ENCODE results near the gene BRAT1.
"Not testable (repeated sequence)": the region's sequence is repeated elsewhere in the genome, so short reads cannot be mapped to it uniquely, and the experiment has no call there.

The BRAT1 gene

DNA sequence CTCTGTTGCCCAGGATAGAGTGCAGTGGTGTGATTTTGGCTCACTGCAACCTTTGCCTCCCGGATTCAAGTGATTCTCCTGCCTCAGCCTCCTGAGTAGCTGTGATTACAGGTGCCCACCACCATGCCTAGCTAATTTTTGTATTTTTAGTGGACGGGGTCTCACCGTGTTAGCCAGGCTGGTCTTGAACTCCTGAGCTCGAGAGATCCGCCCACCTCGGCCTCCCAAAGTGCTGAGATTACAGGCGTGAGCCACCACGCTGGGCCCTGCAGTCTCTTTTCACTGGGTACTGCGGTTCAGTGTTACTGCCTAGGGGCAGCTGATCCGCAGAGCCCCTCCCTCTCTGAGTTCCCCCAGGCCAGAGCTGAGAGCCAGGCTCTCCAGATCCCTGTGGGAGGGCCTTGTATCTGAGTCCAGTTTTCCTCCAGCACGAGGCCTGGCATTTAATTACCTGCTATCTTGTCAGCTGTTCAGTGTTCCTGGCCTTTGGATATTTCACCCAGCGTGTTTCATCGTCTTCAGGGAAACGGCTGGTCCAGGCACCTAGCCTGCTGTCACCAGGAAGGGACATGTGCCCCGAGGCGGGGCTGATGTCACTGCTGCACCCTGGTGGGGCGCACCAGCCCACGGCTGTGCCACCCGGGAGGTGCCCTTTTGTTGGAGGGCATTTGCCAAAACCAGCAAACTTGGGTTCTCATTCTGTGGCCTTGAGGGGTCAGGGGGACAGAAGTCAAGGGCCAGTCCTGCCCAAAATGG is 19.3 kb downstream of the BRAT1 start:
- not testable (repeated sequence) for DNase-seq (ENCODE audit: low spot score)

DNA sequence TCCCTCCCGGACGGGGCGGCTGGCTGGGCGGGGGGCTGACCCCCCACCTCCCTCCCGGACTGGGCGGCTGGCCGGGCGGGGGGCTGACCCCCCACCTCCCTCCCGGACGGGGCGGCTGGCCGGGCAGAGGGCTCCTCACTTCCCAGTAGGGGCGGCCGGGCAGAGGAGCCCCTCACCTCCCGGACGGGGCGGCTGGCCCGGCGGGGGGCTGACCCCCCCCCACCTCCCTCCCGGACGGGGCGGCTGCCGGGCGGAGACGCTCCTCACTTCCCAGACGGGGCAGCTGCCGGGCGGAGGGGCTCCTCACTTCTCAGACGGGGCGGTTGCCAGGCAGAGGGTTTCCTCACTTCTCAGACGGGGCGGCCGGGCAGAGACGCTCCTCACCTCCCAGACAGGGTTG is 21.1 kb downstream of the BRAT1 start:
- DNase-seq (ENCODE audit: low spot score): not testable (repeated sequence)

DNA sequence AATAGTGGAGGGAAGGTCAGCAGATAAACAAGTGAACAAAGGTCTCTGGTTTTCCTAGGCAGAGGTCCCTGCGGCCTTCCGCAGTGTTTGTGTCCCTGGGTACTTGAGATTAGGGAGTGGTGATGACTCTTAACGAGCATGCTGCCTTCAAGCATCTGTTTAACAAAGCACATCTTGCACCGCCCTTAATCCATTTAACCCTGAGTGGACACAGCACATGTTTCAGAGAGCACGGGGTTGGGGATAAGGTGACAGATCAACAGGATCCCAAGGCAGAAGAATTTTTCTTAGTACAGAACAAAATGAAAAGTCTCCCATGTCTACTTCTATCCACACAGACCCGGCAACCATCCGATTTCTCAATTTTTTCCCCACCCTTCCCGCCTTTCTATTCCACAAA is 21.8 kb downstream of the BRAT1 start:
- not testable (repeated sequence) for DNase-seq (ENCODE audit: low spot score)

DNA sequence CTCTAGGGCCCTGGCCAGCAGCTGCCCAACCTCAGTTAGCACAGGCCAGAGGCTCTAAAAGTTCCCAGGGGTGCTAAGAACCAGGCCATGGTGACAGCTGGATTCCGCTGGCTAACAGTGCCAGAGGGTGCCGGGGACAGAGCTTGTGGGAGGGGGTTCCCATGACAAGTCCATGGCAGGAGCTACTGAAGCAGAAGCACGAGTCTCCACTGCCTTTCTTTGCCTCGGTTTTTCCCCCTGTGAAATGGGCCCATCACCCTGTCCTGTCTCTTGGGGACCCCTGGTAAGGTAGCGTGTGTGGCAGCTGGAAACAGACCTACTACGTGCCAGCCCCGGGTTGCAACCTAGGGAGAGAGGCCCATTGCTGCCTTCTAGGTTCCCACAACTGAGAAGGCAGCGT is 22.5 kb downstream of the BRAT1 start:
- not testable (repeated sequence) for DNase-seq (ENCODE audit: low spot score)

DNA sequence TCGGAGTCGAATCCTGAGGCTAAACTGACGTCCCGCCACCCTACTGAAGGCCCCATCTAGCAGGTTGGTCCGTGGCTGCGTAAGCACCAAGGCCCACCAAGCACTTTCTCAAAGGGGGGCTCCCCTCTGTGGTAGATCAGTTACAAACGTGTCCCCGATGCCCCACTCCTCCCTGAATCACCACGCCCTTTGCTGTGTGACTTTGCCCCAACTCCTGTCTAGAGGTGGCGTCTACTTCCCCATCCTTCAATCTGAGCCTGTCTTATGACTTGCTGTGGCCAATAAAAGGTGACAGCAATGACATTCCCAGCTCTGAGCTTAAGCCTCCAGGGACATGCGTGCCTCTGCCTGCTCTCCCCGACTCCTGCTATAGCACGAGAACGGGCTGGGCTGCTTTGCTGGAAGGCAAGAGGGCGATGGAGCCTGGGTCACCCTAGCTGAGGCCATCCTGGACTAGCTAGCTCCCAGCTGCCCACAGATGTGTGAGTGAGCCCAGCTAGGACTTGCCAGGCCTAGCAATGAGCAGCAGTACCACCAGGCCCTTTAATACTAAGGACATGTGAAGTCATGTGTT is 23.0 kb downstream of the BRAT1 start:
- DNase-seq (ENCODE audit: low spot score): not testable (repeated sequence)

DNA sequence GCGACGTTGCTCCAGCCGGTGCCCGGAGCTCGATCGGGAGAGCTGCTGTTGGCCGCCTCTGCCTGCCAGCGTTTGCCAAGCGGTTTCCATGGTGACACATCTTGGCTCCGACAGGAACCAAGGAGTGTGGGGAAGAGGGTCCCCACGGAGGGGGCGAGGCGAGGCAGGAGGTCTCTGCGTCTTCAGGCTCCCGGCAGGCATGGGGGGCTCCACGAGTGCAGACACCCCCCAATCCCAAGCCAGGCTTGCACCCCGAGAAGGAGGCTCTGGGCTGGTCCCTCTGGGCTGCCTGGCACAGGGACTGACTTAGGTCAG is 23.6 kb downstream of the BRAT1 start:
- not testable (repeated sequence) for DNase-seq (ENCODE audit: low spot score)

DNA sequence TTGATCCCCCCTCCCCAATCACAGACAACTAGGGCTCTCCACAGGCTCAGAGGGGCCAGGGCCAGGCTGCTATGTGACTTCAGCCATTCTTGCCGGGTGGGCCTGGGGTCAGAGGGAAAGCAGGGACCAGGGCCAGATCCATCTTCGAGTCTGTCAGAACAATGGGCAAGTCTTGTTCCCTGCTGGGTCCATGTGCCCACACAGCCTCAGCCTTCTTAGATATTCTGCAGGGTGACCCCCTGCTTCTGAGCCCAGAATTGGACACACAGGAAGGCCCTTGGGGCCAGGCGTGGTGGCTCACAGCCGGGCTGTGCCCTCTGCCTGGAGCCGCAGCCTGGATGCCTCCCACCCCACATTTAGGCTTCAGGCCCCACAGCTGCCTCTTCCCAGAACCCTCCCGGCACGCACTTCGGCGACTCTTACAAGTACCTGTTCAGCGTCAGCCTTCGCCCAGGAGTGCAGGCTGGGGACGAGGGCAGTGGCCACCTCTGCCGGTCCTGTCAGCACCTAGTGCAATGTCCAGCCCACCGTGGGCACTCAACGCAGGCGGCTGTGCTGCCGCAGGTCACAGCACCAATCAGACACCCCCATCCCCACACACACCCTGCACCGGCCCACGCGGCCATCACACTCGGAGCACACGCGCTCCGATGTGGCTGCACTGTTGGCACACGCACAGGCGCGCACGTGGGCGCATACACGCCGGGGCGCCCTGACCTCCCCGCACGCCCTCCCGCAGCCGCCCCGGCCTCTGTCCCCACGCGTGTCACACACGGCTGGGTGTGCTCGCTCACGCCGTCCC is 24.1 kb downstream of the BRAT1 start:
- DNase-seq (ENCODE audit: low spot score): not testable (repeated sequence)

DNA sequence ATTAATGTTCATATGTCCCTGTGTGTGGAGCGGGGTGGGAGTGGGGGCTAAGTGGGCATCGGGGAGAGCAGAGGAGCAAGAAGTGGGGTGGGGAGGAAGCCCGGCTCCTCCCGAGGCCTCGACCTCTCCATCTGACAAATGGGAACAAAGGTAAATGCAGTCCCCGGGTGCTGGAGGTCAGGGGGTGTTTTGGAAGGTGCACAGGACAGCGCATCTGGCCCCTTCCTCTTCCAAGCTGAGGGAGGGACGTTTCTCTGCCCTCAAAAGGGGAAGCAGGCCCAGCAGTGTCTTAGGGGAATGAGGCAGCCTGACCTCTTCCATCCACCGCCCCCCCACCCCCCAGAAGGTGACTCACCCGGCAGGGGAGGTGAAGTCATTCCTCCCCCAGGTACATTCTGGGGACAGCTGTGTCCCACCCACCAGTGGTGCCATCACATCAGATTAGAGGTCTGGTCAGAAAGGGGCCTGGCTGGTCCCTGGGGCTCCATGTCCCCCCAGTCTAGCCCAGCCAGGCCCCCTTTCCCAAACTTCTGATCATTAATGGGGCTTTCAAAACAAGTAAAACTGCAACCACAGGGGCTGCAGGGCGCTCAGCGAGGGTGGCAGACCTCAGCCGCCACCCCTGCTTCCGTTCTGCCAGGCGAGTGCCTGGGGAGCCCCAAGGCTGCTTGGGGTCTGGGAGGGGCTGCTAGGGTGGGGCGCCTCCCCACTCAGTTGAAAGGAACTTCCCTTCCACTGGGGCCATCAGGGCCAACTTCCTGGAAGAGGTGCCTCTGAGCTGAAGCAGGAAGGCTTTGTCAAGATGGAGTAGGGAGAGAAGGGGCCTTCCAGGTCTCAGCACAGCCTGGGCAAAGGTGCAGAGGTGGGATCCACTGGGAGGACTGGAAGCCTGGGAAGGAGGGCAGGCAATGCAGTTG is 25.0 kb downstream of the BRAT1 start:
- DNase-seq (ENCODE audit: low spot score): no peak

DNA sequence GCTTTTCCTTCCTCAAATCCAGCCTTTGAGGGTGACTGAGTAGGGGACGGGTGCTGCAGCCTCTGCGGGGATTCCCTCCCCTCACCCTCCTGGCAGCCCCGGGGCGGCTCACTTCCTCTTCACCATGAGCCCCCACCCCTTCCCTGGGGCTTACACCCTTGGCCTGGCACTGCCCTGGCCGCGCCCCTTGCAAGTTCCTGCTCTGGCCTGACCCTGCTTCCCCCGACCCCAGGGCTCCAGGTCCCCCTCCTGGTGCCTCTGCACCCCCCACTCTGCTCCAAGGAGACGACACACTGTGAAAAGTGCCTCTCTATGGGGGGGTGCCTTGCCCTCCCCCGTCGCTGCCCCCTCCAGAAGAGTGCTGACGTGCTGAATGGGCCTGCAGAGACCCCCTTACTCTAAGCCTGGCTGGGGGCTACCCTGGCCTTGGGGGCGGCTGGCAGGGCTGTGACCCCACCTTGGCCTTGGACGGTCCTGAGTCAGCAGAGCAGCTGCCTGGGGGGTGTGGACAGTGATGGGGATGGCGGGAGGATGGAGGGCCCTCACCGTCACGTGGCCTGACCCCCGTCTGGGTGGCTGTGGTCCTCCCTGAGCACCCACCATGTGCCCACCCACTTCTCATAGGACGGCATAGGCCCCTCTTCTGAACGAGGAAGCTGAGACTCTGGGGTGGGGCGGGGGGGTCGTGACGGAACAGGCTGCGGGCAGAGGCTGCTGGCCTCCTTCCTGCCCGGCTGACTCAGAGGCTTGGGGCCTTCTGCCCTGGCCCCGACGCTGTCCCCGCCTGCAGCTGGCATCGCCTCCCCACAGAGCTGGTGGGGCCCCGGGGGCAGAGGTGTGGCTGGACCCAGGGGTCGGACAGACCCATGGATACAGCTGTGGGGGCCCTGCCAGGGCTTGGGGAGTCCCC is 25.9 kb downstream of the BRAT1 start:
- no peak for DNase-seq (ENCODE audit: low spot score)

DNA sequence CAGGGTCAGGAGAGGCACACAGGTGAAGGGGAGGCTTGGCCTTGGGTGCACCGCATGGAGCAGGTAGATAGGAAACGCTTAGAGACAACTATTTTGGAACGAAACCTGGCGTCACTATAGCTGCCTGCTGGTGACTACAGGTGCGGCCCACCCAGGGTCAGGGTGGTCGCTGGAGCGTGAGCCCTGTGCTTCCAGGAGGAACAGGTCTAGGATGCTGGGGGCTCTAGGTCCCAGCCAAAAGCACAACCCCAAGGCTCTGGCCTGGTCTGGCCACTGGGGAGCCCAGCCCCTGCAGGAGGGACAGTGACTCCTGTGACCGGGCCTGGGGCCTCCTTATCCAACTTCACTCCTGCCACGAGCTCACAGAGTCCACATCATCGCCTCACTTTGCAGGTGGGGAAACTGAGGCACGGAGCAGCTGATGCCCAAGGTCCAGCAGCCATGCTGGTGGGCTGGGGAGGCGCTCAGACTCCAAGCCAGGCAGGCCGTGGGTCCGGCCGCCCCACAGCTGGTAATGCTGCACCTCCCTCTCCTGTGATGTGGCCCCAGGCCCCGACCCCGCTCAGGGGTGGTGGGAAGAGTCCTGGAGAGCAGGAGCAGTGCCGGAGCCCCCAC is 26.7 kb downstream of the BRAT1 start:
- no peak for DNase-seq (ENCODE audit: low spot score)

DNA sequence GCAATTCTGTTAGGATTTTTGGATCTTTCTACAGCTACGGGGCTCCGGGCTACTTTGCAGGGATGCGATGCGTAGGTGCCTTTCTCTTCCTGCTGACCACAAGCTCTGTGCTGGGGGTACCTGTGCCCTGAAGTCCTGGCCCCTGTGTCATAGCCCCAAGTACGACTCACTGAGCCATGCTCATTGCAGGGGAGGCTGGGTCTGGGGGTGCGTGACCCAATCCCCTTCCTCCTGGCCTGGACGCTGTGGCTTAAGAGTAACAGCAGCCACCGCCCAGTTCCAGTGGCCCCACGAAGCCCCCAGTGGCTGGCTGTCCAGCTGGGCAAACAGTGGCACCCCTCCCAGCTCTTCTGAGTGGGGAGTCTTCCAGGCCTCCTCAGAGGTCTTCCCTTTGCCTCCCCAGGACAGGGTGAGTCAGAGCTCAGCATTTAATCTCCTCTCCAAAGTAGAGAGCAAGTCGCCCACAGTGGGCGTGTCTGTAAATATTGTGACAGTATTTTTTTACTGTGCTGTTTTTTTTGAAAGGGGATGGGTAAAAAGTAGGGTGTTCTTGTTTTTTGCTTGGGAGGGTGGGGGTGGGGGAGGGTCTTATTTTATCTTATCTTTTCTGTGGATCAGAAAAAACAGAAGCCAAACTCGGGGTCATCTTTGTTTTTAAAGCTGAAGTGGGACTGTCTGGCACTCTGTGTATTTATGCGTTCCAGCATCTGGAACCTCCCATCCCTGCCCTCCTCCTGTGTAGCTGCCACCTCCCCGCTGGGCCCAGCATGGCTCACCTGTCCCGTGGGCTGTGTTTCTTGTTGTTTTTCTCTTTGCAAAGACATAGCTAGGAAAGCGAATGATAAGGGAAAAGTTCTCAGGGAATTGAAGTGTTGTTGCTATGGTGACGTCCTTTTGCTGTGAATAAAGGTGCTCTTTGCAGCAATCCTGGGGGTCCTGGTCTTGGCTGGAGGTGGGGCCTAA is 27.5 kb downstream of the BRAT1 start:
- no peak for DNase-seq (ENCODE audit: low spot score)

DNA sequence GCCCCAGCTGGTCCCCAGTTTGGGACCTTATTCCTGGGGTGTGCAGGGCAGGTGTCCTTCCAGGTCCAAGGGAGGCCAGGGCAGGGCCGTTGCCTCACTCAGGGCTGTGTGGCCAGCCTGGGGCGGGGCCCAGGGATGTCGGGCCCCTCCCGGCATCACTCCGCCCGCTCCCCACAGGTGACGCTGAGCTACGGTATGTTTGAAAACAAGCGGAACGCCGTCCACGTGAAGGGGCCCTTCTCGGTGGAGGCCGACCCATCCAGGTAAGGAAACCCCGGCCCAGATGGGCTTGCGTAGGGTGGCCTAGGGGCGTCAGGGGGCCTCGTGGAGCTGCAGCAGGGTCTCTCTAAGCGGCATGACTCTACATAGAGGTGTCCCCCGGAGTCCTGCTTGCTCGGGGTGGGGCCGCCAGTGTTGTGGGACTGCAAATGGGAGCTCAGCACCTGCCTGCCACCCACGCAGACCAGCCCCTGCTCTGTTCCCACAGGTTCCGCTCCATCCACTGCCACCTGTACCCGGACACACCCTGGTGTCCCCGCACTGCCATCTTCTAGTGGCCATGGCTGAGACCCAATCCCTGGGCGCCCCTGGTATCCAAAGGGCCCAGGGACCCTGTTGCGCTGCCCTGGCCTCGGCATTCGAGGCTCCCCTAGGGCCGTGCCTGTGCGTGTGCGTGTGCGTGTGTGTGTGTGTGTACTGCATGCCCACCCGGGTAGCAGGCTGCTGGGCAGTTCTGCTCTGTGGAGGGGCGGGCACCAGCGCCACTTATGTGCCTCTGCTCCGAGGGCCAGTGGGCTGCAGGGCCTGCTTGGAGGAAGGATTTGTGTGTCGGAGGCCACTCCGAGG is 28.4 kb downstream of the BRAT1 start:
- no peak for DNase-seq (ENCODE audit: low spot score)

DNA sequence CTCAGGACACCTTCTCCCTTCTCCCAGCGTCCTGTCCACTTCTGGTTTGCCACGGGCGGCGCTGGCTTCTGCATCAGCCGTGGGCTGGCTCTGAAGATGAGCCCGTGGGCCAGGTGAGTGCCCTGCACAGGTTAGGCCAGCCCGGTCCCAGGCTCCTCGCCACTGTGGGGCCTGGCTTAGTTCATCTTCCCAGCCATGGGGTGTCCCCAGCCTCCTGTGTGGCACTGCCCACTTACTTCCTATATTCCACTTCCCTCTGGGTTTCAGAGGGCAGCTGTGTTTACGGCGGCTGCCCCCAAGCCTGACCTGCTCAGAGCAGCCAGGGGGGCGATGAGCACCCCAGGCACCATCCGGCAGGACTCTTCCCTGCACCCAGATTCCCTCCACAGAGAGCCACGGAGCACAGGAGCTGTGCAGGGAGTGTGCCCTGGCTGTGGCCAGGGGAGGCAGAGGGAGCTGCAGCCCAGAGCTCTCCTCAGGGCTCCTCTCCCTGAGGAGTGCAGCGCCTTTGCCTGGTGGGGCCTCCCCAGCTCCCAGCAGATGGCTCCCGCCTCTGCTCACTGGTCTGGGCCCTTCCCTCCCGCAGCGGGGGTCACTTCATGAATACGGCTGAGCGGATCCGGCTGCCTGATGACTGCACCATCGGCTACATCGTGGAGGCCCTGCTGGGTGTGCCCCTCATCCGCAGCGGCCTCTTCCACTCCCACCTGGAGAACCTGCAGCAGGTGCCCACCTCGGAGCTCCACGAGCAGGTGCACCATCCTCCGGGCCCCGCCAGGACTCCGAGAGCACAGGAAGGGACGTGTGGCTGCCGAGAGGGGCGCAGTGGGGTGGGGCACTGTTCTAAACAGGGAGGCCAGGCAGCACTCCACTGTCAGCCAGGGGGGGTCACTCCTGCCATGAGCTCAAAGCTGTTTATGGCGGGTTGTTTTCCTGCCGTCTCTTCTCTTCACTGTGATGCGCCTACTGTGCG is 29.4 kb downstream of the BRAT1 start:
- DNase-seq (ENCODE audit: low spot score): no peak

DNA sequence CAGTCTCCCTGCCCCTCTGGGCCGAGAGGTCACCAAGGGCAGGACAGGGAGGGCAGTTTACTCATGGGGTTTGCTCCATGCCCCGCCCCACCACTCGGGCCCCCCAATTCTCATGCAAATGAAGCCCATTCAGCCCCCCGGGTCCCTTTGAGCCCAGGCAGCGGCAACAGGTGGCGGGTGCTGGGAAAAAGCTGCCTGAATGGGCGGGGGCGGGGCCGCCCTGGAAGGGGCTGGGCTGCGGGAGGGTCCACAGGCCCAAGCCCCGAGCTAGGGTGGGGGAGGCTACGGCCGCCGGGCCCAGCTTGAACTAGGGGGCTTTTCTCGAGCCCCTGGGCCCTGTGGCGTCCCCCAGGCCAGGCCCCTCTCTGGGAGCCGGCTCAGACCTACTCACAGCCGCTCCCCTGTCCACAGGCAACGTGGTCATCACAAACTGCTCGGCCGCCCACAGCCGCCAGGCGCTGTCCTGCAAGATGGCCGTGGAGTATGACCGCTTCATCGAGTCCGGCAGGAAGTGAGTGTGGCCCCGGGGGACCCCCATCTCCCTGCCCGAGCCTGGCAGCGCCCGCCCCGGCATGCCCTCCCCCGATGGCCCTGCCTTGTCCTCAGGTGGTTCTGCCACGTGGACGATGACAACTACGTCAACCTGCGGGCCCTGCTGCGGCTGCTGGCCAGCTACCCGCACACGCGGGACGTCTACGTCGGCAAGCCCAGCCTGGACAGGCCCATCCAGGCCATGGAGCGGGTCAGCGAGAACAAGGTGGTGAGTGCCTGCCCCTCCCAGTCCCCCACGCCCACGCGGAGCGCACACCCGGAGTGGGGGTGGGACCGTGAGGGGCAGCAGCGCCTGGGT is 30.3 kb downstream of the BRAT1 start:
- DNase-seq (ENCODE audit: low spot score): no peak

DNA sequence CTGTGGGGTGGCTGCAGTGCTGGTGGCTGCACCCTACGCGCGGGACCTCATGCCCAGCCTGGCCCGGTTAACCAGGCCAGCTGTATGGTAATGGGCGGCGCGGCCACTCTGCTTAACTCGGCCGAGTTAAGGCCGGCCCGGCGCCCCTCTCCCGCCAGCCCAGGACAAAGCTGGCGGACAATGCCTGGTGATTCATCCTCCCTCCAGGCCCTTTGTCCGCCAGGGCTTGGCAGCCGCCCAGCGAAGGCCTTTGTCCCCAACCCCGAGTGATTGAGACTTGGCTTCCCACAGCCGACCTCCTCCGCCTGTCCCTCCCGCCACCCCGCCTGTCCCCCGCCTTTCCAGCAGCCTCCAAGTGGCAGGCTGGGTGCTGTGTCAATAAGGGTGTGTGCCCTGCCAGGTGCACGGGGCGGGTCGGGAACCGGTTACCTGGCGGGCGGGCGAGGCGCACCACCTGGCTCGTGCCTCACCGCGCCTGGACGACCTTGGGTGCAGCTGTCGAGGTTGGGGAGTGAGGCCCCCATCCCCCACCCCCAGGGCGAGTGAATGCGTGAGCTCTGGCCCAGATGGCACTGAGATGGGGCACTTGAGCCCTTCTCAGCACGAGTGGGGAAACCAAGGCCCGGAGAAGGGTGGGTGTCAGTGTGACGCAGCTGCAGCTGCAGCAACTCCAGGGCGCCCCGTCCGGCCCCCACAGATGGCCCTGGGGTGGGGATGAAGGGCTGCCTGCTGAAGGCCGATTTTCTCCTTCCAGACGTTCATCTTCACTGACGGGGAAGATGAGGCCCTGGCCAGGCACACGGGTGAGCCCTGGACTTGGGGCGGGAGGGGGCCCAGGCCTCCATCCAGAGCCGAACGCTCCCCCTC is 31.1 kb downstream of the BRAT1 start:
- DNase-seq (ENCODE audit: low spot score): peak; percentile 51
